MM.1S (cell line): Measurements from ENCODE around the gene FHIT.

ENCODE experiments used
- DNase-seq: peaks from one replicate; pipeline ENCODE4 v3.0.0-alpha.2; 2015
- H2AFZ ChIP-seq: fragments of 300-600 bp; sonication (generic); 2 replicates; pipeline ENCODE4 v1.6.0; 2016; ENCODE audit warnings: antibody characterized with exemption, low read length
- H3F3A ChIP-seq: fragments of 300-600 bp; sonication (generic); 2 replicates; pipeline ENCODE4 v1.6.1; 2016; ENCODE audit warnings: mild to moderate bottlenecking, antibody characterized with exemption, low read length, moderate library complexity, mixed read lengths; ENCODE audit not compliant: insufficient read depth
- H3K27ac ChIP-seq: fragments of 300-600 bp; sonication (generic); 2 replicates; pipeline ENCODE4 v1.5.1; 2016; ENCODE audit warnings: mild to moderate bottlenecking, low read length
- H3K27me3 ChIP-seq: fragments of 300-600 bp; sonication (generic); replicated peaks from 2 replicates; pipeline ENCODE4 v1.6.0; 2016; ENCODE audit warnings: low read length; ENCODE audit not compliant: insufficient read depth
- H3K36me3 ChIP-seq: fragments of 300-600 bp; sonication (generic); replicated peaks from 2 replicates; pipeline ENCODE4 v1.6.1; 2016; ENCODE audit warnings: mild to moderate bottlenecking, low read length, mixed read lengths; ENCODE audit not compliant: insufficient read depth
- H3K4me1 ChIP-seq: fragments of 300-600 bp; sonication (generic); 2 replicates; pipeline ENCODE4 v1.6.1; 2016; ENCODE audit warnings: low read length, mixed read lengths
- H3K4me2 ChIP-seq: fragments of 300-600 bp; sonication (generic); 2 replicates; pipeline ENCODE4 v1.6.0; 2016; ENCODE audit warnings: low read depth, low read length
- H3K4me3 ChIP-seq: fragments of 300-600 bp; sonication (generic); 2 replicates; pipeline ENCODE4 v1.5.1; 2016; ENCODE audit warnings: low read length, mixed read lengths
- H3K79me2 ChIP-seq: fragments of 300-600 bp; sonication (generic); 2 replicates; pipeline ENCODE4 v1.6.1; 2016; ENCODE audit warnings: mixed run types, low read length, mixed read lengths
- H3K9ac ChIP-seq: fragments of 300-600 bp; sonication (generic); 2 replicates; pipeline ENCODE4 v1.6.1; 2016; ENCODE audit warnings: low read length, mixed read lengths
- H3K9me2 ChIP-seq: fragments of 300-600 bp; sonication (generic); replicated peaks from 2 replicates; pipeline ENCODE4 v1.6.1; 2016; ENCODE audit warnings: mild to moderate bottlenecking, low read length, mixed read lengths; ENCODE audit not compliant: insufficient read depth
- H3K9me3 ChIP-seq: fragments of 300-600 bp; sonication (generic); replicated peaks from 2 replicates; pipeline ENCODE4 v1.6.1; 2016; ENCODE audit warnings: mild to moderate bottlenecking, low read length, mixed read lengths; ENCODE audit not compliant: insufficient read depth
- H4K20me1 ChIP-seq: fragments of 300-600 bp; sonication (generic); 2 replicates; pipeline ENCODE4 v1.6.1; 2016; ENCODE audit warnings: mild to moderate bottlenecking, low read length, moderate library complexity, mixed read lengths; ENCODE audit not compliant: insufficient read depth
- CTCF ChIP-seq: fragments of 300-600 bp; sonication (generic); IDR thresholded peaks from 2 replicates; pipeline ENCODE4 v1.5.1; 2016; ENCODE audit warnings: antibody characterized with exemption, low read length, mixed read lengths
- EZH2 ChIP-seq: fragments of 300-600 bp; sonication (generic); optimal IDR thresholded peaks from 2 replicates; pipeline ENCODE3; 2017; ENCODE audit warnings: low read depth, mild to moderate bottlenecking, antibody characterized with exemption, low read length, mixed read lengths
- EZH2phosphoT487 ChIP-seq: fragments of 300-600 bp; sonication (generic); IDR thresholded peaks from 2 replicates; pipeline ENCODE4 v1.6.1; 2018; ENCODE audit warnings: antibody characterized with exemption, low read length

FHIT gene

GRCh38 chr3:59854061-59854709, 1397.1 kb downstream of the FHIT start:
- Histone ChIP-seq H3K27me3 (no peaks in the 10 kb centered on the region), H3K9me2 (no peaks in the 10 kb centered on the region), H3K4me2 (no peak overlapping the region), H3K36me3 (no peaks in the 10 kb centered on the region), H4K20me1 (no peaks in the 10 kb centered on the region), H3K9me3 (no peaks in the 10 kb centered on the region), H3K4me3 (no peak overlapping the region), H2AFZ (no peak overlapping the region), H3K4me1 (no peaks in the 10 kb centered on the region), H3F3A (no peaks in the 10 kb centered on the region), H3K79me2 (no peaks in the 10 kb centered on the region), H3K27ac (no peak overlapping the region), H3K9ac (no peak overlapping the region)
- no peak for DNase-seq
- no peak for TF ChIP-seq EZH2phosphoT487
- TF ChIP-seq CTCF: no peak
- no peak for TF ChIP-seq EZH2

GRCh38 chr3:59850417-59850816, 1400.8 kb downstream of the FHIT start:
- Histone ChIP-seq H3K9me3 (no peaks in the 10 kb centered on the region), H3K4me1 (no peaks in the 10 kb centered on the region), H3K4me2 (no peak overlapping the region), H3K36me3 (no peaks in the 10 kb centered on the region), H3K4me3 (no peak overlapping the region), H3K9ac (no peak overlapping the region), H3K9me2 (no peaks in the 10 kb centered on the region), H3K27ac (no peak overlapping the region), H3F3A (no peaks in the 10 kb centered on the region), H4K20me1 (no peaks in the 10 kb centered on the region), H3K27me3 (no peaks in the 10 kb centered on the region), H3K79me2 (no peaks in the 10 kb centered on the region), H2AFZ (no peak overlapping the region)
- no peak for DNase-seq
- TF ChIP-seq EZH2phosphoT487: no peak
- TF ChIP-seq CTCF: no peak
- TF ChIP-seq EZH2: no peak

- no peaks in the 10 kb centered on the region for H4K20me1 ChIP-seq
- H3K9me3 ChIP-seq: no peaks in the 10 kb centered on the region
- H3K36me3 ChIP-seq: no peaks in the 10 kb centered on the region
- no peaks in the 10 kb centered on the region for H3F3A ChIP-seq
- H3K27ac ChIP-seq: no peak overlapping the region
- no peak overlapping the region for H2AFZ ChIP-seq
- H3K9me2 ChIP-seq: no peaks in the 10 kb centered on the region
- H3K4me1 ChIP-seq: no peaks in the 10 kb centered on the region
- no peak for DNase-seq
- H3K27me3 ChIP-seq: no peaks in the 10 kb centered on the region
- H3K4me3 ChIP-seq: no peak overlapping the region
- H3K9ac ChIP-seq: no peak overlapping the region
- no peak overlapping the region for H3K4me2 ChIP-seq
- H3K79me2 ChIP-seq: no peaks in the 10 kb centered on the region
- TF ChIP-seq EZH2phosphoT487 (no peak), CTCF (no peak)
Observed at GRCh38 chr3:59845386-59845785, 1405.9 kb downstream of the FHIT start.
